GM20000 (cell line): ENCODE measurements around the gene GPR84.

Source experiments
- DNase-seq: peaks from one replicate; pipeline ENCODE4 v3.0.0; 2012; ENCODE audit warnings: low spot score
- TF ChIP-seq, protein P1 (sequence below): IDR thresholded peaks from 2 replicates; pipeline ENCODE4 v1.5.1; 2012; ENCODE audit warnings: mild to moderate bottlenecking, control low read depth; ENCODE audit errors: extremely low read depth, missing control alignments

GPR84 gene

DNA sequence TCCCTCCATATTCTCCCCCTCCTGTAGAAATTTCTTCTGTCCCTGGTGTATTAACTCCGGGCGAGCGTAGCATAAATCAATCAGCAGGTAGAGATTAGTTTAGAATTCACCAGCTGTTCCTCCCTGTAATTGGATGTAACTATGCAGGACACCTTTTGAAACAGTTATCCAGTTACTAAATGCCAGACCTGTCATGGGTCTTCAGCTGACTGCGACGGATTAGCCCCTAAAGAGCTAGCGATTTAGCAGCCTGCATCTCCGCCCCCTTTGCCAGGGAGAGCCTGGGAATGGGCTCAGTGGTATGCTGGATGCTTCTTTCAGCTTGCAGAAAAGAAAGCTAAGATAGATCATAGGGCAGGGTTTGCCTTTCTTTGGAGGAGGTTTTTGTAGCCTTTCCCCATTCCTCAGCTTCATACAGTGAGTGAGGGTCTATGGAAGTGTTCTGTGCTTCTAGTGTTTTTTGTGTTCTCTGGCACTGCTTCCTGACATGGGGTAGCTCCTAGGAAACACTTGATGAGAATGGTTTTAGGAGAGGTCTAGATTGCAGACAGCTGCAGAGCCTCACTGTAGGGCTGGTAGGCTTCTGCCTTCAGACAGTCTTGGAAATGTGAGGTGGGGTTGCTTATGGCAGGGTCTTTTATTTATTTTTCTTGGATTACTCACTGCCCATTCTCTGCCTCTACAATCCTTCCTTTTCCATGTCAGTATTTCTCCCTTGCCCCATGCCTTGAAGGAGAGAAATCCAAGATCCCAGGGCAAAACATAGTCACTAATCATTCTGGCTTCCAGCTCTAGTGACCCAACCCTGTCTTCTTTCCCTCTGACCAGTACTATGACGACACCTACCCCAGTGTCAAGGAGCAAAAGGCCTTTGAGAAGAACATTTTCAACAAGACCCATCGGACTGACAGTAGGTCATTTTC is 22.6 kb downstream of the GPR84 start:
- TF ChIP-seq, protein P1, sequence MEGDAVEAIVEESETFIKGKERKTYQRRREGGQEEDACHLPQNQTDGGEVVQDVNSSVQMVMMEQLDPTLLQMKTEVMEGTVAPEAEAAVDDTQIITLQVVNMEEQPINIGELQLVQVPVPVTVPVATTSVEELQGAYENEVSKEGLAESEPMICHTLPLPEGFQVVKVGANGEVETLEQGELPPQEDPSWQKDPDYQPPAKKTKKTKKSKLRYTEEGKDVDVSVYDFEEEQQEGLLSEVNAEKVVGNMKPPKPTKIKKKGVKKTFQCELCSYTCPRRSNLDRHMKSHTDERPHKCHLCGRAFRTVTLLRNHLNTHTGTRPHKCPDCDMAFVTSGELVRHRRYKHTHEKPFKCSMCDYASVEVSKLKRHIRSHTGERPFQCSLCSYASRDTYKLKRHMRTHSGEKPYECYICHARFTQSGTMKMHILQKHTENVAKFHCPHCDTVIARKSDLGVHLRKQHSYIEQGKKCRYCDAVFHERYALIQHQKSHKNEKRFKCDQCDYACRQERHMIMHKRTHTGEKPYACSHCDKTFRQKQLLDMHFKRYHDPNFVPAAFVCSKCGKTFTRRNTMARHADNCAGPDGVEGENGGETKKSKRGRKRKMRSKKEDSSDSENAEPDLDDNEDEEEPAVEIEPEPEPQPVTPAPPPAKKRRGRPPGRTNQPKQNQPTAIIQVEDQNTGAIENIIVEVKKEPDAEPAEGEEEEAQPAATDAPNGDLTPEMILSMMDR: no peak
- no peak for DNase-seq

DNA sequence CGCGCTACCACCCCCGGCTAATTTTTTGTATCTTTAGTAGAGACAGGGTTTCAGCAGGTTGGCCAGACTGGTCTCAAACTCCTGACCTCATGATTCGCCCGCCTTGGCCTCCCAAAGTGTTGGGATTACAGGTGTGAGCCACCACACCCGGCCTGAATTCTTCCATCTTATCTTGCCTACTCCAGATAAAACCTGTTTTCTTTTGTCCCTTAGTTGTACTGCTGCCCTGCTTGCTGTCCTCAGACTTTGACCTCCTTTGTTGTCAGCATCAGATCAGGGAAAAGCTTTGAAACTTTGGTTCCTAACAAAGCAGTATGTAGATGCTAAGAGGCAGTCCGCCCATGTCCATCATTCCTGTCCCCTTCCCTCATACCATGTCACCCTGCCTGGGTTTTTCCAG is 23.4 kb downstream of the GPR84 start:
- no peak for DNase-seq
- TF ChIP-seq, protein P1: no peak

DNA sequence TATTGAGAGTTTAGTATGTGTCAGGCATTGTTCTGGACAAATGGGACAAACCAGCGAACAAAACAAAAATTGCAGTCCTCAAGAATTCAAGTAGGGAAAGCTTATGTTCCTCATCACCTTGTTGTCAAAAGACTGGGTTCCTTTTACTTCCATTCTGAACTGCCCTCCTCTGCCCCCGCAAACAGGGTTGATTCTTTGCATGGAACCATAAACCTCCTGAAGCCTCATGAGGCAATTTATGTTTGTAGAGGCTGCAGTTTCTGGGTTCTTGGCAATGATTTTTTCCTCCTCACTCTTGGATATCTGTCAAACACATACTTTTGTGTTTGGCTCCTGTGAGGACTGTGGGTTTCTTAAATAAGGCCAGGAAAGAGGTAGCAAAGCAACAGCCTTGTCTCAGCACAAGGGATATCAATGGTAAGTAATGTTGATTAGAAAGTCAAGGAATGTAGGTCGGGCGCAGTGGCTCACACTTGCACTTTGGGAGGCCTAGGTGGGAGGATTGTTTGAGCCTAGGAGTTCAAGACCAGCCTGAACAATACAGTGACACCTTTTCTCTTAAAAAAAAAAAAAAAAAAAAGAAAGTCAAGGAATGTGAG is 25.5 kb downstream of the GPR84 start:
- TF ChIP-seq, protein P1: no peak
- DNase-seq: no peak

DNA sequence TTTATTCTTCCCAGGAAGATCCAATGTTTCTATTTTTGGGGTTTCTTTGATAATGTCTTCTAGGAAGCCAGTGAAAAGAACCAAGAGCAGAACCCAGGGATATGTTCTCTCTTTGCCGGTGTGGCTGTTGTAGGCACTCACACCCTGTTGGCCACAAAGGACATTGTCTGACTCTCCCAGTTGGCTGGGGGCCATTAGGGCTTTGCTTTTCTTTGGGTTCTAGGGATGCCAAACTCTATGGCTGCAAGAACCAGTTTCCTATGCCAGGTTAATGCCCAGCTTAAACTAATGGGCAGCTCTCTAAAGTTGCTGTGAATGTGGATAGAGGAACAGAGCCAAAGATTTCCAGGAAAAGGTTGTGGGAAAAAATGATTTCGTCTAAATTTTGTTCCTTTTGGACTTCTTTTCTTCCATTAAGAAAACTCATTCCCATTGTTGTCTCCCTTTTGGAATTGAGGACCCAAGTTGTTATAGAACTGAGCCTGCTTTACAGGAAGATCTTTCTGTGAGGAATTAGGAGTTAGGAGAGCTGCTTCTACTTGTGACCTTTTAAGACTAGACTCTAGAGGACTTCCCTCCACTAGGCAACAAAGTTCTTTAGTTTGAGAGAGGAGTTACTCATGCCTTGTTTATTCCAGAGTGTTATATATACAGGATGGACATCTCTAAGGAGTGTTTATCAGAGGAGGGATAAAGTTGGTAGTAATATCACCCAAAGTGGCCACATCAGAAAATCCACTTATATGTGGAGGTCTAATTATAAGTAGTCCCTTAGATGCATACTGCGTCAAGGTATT is 26.2 kb downstream of the GPR84 start:
- no peak for DNase-seq
- TF ChIP-seq, protein P1: no peak

DNA sequence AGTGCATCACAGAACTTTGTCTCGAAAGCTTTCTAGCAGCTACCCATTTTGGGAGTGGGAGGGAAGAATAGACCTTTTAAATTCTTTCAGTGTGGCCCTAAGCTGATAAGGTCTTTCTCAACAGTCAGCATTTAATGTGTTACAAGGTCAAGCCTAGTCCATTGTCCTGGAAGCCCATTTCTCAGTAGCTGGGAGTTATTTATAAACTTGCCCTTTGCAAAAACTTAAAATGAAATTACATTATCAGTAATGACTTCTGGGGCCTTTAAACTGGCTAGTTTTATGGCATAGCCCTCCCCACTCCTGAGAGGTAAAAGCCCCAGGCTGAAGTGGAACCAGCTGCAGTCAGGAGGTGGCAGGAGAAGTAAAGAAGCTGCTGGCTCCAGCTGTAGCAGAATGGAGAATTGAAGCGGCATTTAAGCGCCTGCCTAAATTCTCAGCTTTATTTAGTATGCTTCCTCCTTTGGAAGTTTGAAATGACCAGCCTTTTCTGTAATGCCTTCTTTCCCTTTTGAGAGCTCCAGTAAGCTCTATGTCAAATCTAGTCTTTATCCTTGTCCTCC is 26.9 kb downstream of the GPR84 start:
- DNase-seq: no peak
- TF ChIP-seq, protein P1: no peak

DNA sequence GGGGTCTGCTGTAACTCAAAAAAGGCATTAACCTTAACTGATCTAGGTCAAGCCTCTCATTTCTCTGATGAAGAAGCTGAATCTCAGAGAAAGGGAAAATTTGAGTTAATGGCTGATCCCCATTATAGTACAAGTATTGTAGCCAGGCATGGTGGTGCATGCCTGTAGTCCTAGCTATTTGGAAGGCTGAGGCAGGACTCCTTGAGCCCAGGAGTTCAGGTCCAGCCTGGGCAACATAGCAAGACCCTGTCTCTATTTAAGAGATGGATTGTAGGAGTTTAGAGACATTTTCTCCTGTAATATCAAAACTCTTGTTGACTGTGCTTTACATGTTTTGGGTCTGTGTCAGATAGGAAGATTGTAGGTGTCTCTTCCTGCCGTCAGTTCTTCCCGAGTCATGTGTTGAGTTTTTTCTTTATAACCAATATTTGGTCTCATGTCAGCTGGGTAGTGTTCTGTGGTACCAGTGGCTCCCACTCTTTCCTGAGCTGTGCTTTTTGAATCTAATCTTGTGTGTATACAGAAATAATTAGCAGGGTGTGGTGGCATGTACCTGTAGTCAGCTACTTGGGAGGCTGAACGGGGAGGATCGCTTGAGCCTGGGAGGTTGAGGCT is 30.8 kb downstream of the GPR84 start:
- TF ChIP-seq, protein P1: no peak
- DNase-seq: no peak
